ENCODE measurements around the gene OR1E1.

- no peak for TF ChIP-seq CTCF (conservative IDR thresholded peaks at IDR 0.05)
- TF ChIP-seq ZFX (IDR thresholded peaks at IDR 0.05) = no peak
Observed at GRCh38 chr17:3385869-3386816, 12.1 kb downstream of the OR1E1 start, which contains the start of gene OR3A2.

Data from C4-2B (cell line).